Measurements from ENCODE around the gene KRTAP19-2. TPM values are rescaled to one million over a fixed set of nuclear protein-coding genes. Genes with fewer than 3 reads are reported as not detected.

KRTAP19-2 gene, protein sequence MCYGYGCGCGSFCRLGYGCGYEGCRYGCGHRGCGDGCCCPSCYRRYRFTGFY
- not detected in 2 replicates for total RNA-seq
- not detected in 2 replicates for polyA plus RNA-seq
- not detected in 2 replicates for polyA plus RNA-seq (2011; cell fraction: cytosol; rRNA removed)
- polyA plus RNA-seq (2011; cell fraction: nucleus; rRNA removed): not detected in 2 replicates
- not detected in 2 replicates for polyA plus RNA-seq (2012)
- polyA minus RNA-seq: not detected in 2 replicates
- not detected for polyA minus RNA-seq (2011; cell fraction: cytosol; rRNA and poly(A)+ RNA removed)
- not detected in 2 replicates for polyA minus RNA-seq (2011; cell fraction: nucleus; rRNA and poly(A)+ RNA removed)
- Bru-seq, nascent RNA: not detected
- not detected for BruChase-seq, experiment 1, labeled RNA remaining after a 6-hour chase
- not detected for BruChase-seq, experiment 2, labeled RNA remaining after a 2-hour chase
- long read RNA-seq: 0 reads

DNA sequence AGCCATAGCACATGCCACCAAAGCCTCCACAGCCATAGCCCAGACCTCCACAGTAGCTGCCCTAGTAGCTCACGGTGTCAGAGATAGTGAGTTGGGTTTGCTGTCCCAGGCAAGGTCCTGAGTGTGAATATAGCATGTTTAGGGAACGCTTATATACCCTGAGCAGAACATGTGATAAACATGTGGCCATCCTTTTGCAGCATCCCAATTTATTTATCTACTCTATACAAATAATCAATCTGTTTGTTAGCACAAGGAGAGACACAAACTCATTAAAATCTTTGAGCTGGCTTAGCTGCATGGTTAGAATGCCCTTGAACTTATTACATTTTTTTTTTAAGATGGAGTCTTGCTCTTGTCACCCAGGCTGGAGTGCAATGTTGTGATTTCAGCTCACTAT is at the start of gene KRTAP19-2:
Gene KRTAP19-2, minus strand, starts transcription at position 101 of the 400 bp plus-strand sequence. Its CDS starts 88 bp downstream, at position 13.
- H3K9ac ChIP-seq (replicated peaks; ENCODE audit: extremely low read depth, insufficient read depth, low read length): no peak within 1 kb of the TSS
- ChIA-PET CTCF (no interaction called here), POLR2A (interaction anchor here (0.6 kb wide), 1 partner anchor 268 kb away, joined by 3 read pairs; no protein-coding TSS in a partner anchor)
- H3K9me3 ChIP-seq (replicated peaks; ENCODE audit: control insufficient read depth, insufficient read depth, low read length): peaks cover 4% of the 10 kb centered on the region
- H3K27ac ChIP-seq (ENCODE audit: insufficient read depth, low read depth, low read length): no peak within 1 kb of the TSS
- H3K4me2 ChIP-seq (ENCODE audit: insufficient read depth, low read length): no peak within 1 kb of the TSS
- H3K27me3 ChIP-seq (ENCODE audit: control insufficient read depth in 2 of 2, insufficient read depth in 2 of 2, low read length in 2 of 2): no peaks in the 10 kb centered on the region
- dilution Hi-C loops (cut with MboI; ENCODE audit: extremely low pct_ligation_motif_present, low sequenced_read_pairs) (no loop called here), intact Hi-C loops (cut with micrococcal nuclease) (no loop called here)
- H3K36me3 ChIP-seq (ENCODE audit: control insufficient read depth in 2 of 2, extremely low read depth in 1 of 2, insufficient read depth in 2 of 2, low read length in 2 of 2): no peaks in the 10 kb centered on the region
- DNase-seq (ENCODE audit: low read depth, low spot score) (no peak), FAIRE-seq (no peak)
- no peaks in the 10 kb centered on the region for H3K9me1 ChIP-seq (replicated peaks; ENCODE audit: control insufficient read depth, extremely low read depth, insufficient read depth, low read length)
- H3K79me2 ChIP-seq (ENCODE audit: control insufficient read depth, insufficient read depth, low read length): no peaks in the 10 kb centered on the region
- no peak for TF ChIP-seq GATA2 (IDR thresholded peaks at IDR 0.05; ENCODE audit: insufficient read depth, insufficient read length, low read depth, low read length)
- no peak for TF ChIP-seq POLR2AphosphoS5 (IDR thresholded peaks at IDR 0.05; ENCODE audit: insufficient read depth, low read depth, low read length)
- no peak for TF ChIP-seq MAX (IDR thresholded peaks at IDR 0.05; ENCODE audit: insufficient read depth, insufficient read length)
- TF ChIP-seq, protein P1, sequence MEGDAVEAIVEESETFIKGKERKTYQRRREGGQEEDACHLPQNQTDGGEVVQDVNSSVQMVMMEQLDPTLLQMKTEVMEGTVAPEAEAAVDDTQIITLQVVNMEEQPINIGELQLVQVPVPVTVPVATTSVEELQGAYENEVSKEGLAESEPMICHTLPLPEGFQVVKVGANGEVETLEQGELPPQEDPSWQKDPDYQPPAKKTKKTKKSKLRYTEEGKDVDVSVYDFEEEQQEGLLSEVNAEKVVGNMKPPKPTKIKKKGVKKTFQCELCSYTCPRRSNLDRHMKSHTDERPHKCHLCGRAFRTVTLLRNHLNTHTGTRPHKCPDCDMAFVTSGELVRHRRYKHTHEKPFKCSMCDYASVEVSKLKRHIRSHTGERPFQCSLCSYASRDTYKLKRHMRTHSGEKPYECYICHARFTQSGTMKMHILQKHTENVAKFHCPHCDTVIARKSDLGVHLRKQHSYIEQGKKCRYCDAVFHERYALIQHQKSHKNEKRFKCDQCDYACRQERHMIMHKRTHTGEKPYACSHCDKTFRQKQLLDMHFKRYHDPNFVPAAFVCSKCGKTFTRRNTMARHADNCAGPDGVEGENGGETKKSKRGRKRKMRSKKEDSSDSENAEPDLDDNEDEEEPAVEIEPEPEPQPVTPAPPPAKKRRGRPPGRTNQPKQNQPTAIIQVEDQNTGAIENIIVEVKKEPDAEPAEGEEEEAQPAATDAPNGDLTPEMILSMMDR (IDR thresholded peaks at IDR 0.05; ENCODE audit: extremely low read depth in 1 of 2, insufficient read depth in 1 of 2, low read depth in 1 of 2, low read length in 2 of 2): no peak
- no peak for TF ChIP-seq EZH2 (IDR thresholded peaks at IDR 0.05; ENCODE audit: borderline replicate concordance, low read depth, low read length, severe bottlenecking)
- TF ChIP-seq JUN (IDR thresholded peaks at IDR 0.05; ENCODE audit: borderline replicate concordance, insufficient read depth, insufficient read length, low read depth): no peak
- TF ChIP-seq MYC (IDR thresholded peaks at IDR 0.05; ENCODE audit: low read depth, low read length): no peak
- no peak for TF ChIP-seq POLR2A (IDR thresholded peaks at IDR 0.05; ENCODE audit: low read depth, low read length)
- TF ChIP-seq FOS (IDR thresholded peaks at IDR 0.05; ENCODE audit: borderline replicate concordance, insufficient read depth, low read length): no peak
- H3K4me1 ChIP-seq (ENCODE audit: control insufficient read depth, extremely low read depth, insufficient read depth, low read length): no peaks in the 10 kb centered on the region
- no peak within 1 kb of the TSS for H3K4me3 ChIP-seq (replicated peaks in 1 of 3; ENCODE audit: insufficient read depth in 1 of 3, low read depth in 1 of 3, low read length in 3 of 3)
- H4K20me1 ChIP-seq (replicated peaks; ENCODE audit: control insufficient read depth, extremely low read depth, insufficient read depth, low read length): no peaks in the 10 kb centered on the region
- BruUV-seq (replicated peaks): no TSS peak
- H2AFZ ChIP-seq (ENCODE audit: low read depth, low read length): no peak within 1 kb of the TSS
